HepG2 (cell line): ENCODE data around the gene AHCYL2. TPM values are rescaled to one million over a fixed set of nuclear protein-coding genes. Genes with fewer than 3 reads are reported as not detected.

Source experiments
- ATM ChIP-seq: fragments of 450-650 bp; IDR thresholded peaks from 2 replicates; pipeline ENCODE4 v1.7.1; 2017; ENCODE audit warnings: mild to moderate bottlenecking, borderline replicate concordance
- SIN3A ChIP-seq: IDR thresholded peaks from 2 replicates; pipeline ENCODE4 v1.6.1; 2011; ENCODE audit warnings: low read depth, mild to moderate bottlenecking, control low read depth, low read length, borderline replicate concordance
- SMARCC2 ChIP-seq: fragments of 450-650 bp; IDR thresholded peaks from 2 replicates; pipeline ENCODE4 v1.6.1; 2017; ENCODE audit warnings: antibody characterized with exemption, mild to moderate bottlenecking
- SOX5 ChIP-seq: IDR thresholded peaks from 2 replicates; pipeline ENCODE4 v1.6.1; 2016; ENCODE audit warnings: borderline replicate concordance
- ZKSCAN1 ChIP-seq: fragments of 150-350 bp; IDR thresholded peaks from 2 replicates; pipeline ENCODE4 v1.6.1; 2014; ENCODE audit warnings: low read length
- ZKSCAN8 ChIP-seq: IDR thresholded peaks from 2 replicates; pipeline ENCODE4 v1.6.1; 2016; ENCODE audit warnings: borderline replicate concordance, missing genetic modification reagents, missing compliant biosample characterization
- ZNF234 ChIP-seq: sonication (generic); formaldehyde crosslinking; conservative IDR thresholded peaks from 2 replicates; pipeline ENCODE4 v1.5.1; 2020; ENCODE audit warnings: mild to moderate bottlenecking, missing genetic modification reagents
- ZNF501 ChIP-seq: sonication (generic); formaldehyde crosslinking; IDR thresholded peaks from 2 replicates; pipeline ENCODE4 v1.5.1; 2020; ENCODE audit warnings: mild to moderate bottlenecking, moderate library complexity, missing genetic modification reagents
- ZNF607 ChIP-seq: sonication (generic); formaldehyde crosslinking; IDR thresholded peaks from 2 replicates; pipeline ENCODE4 v1.5.1; 2020; ENCODE audit warnings: missing genetic modification reagents, mild to moderate bottlenecking, borderline replicate concordance
- ZNF780A ChIP-seq: sonication (generic); formaldehyde crosslinking; IDR thresholded peaks from 2 replicates; pipeline ENCODE4 v1.8.0; 2022; ENCODE audit warnings: mild to moderate bottlenecking, missing genetic modification reagents, moderate library complexity
- ZNF816 ChIP-seq: sonication (generic); formaldehyde crosslinking; IDR thresholded peaks from 2 replicates; pipeline ENCODE4 v1.8.0; 2022; ENCODE audit warnings: missing genetic modification reagents, mild to moderate bottlenecking, borderline replicate concordance
- polyA plus RNA-seq, 8 experiments: library from polyadenylated mRNA; depleted of rRNA in 3 of 8; stranded (reverse) in 7 of 8; unstranded in 1 of 8; fragments of >200 nt; fragmentation: Illumina TruSeq in 4 of 8; extraction: Trizol in 4 of 8; gene quantifications; 2 replicates each; pipeline versions ENCODE4 v1.2.1 to v1.2.3, GENCODE V29; 2011 to 2016; ENCODE audit warnings: low read depth in 4 of 8, missing spikeins in 1 of 8, mixed read lengths in 1 of 8; ENCODE audit not compliant: insufficient read depth in 1 of 8
- total RNA-seq, 5 experiments: library from RNA; depleted of rRNA; stranded (reverse); fragments of >200 nt; fragmentation: Illumina TruSeq; extraction: Trizol; gene quantifications; 2 replicates each; pipeline ENCODE4 v1.2.3, GENCODE V29; 2016; ENCODE audit warnings: low read depth in 1 of 5
- TF ChIP-seq, protein P1 (sequence below): sonication (generic); formaldehyde crosslinking; IDR thresholded peaks from 2 replicates; pipeline ENCODE4 v1.5.1; 2020; ENCODE audit warnings: mild to moderate bottlenecking, missing genetic modification reagents, borderline replicate concordance
- TF ChIP-seq, protein P2 (sequence below): sonication (generic); formaldehyde crosslinking; IDR thresholded peaks from 2 replicates; pipeline ENCODE4 v1.4.0; 2020; ENCODE audit warnings: mild to moderate bottlenecking, missing genetic modification reagents
- TF ChIP-seq, protein P3 (sequence below): sonication (generic); formaldehyde crosslinking; conservative IDR thresholded peaks from 2 replicates; pipeline ENCODE4 v1.8.1; 2023; ENCODE audit warnings: missing genetic modification reagents
- TF ChIP-seq, protein P4 (sequence below): sonication (generic); formaldehyde crosslinking; IDR thresholded peaks from 2 replicates; pipeline ENCODE4 v1.4.0; 2020; ENCODE audit warnings: missing genetic modification reagents, borderline replicate concordance
- TF ChIP-seq, protein P5 (sequence below): sonication (generic); formaldehyde crosslinking; IDR thresholded peaks from 2 replicates; pipeline ENCODE4 v1.4.0; 2020; ENCODE audit warnings: missing genetic modification reagents; ENCODE audit errors: not compliant biosample characterization

Gene AHCYL2
- total and polyA plus RNA-seq, 2 of the 13 experiments (the other 11 are each of a cell fraction or from before 2014, with no cell fraction given): 9.5 to 14.7 TPM

DNA sequence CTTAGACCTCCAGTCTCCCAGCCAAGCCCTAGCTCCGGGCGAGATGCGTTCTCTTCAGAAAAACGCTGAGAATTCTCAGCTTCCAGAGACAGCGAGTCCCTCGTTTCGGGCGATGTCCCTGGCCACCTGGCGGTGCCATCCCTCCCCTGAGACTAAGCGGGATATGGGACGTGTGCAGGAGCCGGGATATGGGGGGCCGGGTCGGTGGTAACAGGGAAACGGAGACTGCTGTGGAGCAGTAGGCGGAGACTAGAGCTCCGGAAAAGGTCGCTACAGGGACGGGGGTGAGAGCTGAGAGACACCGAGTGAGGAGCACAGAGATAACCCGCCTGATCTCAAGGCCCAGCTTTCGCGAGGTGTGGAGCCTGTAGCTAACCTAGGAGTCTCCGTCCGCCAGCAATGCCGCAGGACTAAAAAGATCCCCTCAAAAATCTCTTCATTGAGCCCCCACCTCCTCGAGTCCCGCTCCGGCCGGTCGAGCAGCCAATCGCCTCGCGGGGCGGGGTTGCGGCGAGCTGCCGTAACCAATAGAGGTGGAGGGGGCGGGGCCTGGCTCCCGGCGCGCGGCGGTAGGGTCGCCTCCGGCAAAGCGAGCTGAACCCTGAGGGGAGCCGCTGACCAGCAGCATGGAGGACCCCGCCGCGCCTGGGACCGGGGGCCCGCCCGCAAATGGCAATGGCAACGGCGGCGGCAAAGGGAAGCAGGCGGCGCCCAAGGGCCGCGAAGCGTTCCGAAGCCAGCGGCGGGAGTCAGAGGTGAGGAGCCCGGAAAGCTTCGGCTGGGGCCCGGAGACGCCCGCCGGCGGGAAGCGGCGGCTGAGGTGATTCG is 209.2 kb downstream of the AHCYL2 start, which contains the start of gene STRIP2 (continued):
- TF ChIP-seq, protein P1, sequence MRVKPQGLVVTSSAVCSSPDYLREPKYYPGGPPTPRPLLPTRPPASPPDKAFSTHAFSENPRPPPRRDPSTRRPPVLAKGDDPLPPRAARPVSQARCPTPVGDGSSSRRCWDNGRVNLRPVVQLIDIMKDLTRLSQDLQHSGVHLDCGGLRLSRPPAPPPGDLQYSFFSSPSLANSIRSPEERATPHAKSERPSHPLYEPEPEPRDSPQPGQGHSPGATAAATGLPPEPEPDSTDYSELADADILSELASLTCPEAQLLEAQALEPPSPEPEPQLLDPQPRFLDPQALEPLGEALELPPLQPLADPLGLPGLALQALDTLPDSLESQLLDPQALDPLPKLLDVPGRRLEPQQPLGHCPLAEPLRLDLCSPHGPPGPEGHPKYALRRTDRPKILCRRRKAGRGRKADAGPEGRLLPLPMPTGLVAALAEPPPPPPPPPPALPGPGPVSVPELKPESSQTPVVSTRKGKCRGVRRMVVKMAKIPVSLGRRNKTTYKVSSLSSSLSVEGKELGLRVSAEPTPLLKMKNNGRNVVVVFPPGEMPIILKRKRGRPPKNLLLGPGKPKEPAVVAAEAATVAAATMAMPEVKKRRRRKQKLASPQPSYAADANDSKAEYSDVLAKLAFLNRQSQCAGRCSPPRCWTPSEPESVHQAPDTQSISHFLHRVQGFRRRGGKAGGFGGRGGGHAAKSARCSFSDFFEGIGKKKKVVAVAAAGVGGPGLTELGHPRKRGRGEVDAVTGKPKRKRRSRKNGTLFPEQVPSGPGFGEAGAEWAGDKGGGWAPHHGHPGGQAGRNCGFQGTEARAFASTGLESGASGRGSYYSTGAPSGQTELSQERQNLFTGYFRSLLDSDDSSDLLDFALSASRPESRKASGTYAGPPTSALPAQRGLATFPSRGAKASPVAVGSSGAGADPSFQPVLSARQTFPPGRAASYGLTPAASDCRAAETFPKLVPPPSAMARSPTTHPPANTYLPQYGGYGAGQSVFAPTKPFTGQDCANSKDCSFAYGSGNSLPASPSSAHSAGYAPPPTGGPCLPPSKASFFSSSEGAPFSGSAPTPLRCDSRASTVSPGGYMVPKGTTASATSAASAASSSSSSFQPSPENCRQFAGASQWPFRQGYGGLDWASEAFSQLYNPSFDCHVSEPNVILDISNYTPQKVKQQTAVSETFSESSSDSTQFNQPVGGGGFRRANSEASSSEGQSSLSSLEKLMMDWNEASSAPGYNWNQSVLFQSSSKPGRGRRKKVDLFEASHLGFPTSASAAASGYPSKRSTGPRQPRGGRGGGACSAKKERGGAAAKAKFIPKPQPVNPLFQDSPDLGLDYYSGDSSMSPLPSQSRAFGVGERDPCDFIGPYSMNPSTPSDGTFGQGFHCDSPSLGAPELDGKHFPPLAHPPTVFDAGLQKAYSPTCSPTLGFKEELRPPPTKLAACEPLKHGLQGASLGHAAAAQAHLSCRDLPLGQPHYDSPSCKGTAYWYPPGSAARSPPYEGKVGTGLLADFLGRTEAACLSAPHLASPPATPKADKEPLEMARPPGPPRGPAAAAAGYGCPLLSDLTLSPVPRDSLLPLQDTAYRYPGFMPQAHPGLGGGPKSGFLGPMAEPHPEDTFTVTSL: no peak
- no peak for TF ChIP-seq SMARCC2
- TF ChIP-seq SIN3A: no peak; the same call in 1 of the 2 replicates
- no peak for TF ChIP-seq ZNF816 (CRISPR knock-in tag)
- no peak for TF ChIP-seq ZKSCAN8
- peak; percentile 37; the same call in 1 of the 2 replicates for TF ChIP-seq ZNF607 (CRISPR knock-in tag)
- TF ChIP-seq ATM: no peak
- TF ChIP-seq SOX5 (CRISPR knock-in tag): no peak
- TF ChIP-seq ZNF234 (CRISPR knock-in tag): no peak
- TF ChIP-seq ZNF501 (CRISPR knock-in tag): peak; percentile 63; the same call in 1 of the 2 replicates
- no peak for TF ChIP-seq ZKSCAN1
- TF ChIP-seq, protein P2, sequence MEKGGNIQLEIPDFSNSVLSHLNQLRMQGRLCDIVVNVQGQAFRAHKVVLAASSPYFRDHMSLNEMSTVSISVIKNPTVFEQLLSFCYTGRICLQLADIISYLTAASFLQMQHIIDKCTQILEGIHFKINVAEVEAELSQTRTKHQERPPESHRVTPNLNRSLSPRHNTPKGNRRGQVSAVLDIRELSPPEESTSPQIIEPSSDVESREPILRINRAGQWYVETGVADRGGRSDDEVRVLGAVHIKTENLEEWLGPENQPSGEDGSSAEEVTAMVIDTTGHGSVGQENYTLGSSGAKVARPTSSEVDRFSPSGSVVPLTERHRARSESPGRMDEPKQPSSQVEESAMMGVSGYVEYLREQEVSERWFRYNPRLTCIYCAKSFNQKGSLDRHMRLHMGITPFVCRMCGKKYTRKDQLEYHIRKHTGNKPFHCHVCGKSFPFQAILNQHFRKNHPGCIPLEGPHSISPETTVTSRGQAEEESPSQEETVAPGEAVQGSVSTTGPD: 0 out of 2 replicates have a peak, but pooled peaks have one; percentile 28
- TF ChIP-seq, protein P3, sequence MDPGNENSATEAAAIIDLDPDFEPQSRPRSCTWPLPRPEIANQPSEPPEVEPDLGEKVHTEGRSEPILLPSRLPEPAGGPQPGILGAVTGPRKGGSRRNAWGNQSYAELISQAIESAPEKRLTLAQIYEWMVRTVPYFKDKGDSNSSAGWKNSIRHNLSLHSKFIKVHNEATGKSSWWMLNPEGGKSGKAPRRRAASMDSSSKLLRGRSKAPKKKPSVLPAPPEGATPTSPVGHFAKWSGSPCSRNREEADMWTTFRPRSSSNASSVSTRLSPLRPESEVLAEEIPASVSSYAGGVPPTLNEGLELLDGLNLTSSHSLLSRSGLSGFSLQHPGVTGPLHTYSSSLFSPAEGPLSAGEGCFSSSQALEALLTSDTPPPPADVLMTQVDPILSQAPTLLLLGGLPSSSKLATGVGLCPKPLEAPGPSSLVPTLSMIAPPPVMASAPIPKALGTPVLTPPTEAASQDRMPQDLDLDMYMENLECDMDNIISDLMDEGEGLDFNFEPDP (CRISPR knock-in tag): no peak
- TF ChIP-seq, protein P4, sequence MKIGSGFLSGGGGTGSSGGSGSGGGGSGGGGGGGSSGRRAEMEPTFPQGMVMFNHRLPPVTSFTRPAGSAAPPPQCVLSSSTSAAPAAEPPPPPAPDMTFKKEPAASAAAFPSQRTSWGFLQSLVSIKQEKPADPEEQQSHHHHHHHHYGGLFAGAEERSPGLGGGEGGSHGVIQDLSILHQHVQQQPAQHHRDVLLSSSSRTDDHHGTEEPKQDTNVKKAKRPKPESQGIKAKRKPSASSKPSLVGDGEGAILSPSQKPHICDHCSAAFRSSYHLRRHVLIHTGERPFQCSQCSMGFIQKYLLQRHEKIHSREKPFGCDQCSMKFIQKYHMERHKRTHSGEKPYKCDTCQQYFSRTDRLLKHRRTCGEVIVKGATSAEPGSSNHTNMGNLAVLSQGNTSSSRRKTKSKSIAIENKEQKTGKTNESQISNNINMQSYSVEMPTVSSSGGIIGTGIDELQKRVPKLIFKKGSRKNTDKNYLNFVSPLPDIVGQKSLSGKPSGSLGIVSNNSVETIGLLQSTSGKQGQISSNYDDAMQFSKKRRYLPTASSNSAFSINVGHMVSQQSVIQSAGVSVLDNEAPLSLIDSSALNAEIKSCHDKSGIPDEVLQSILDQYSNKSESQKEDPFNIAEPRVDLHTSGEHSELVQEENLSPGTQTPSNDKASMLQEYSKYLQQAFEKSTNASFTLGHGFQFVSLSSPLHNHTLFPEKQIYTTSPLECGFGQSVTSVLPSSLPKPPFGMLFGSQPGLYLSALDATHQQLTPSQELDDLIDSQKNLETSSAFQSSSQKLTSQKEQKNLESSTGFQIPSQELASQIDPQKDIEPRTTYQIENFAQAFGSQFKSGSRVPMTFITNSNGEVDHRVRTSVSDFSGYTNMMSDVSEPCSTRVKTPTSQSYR (CRISPR knock-in tag): no peak
- TF ChIP-seq ZNF780A: no peak
- TF ChIP-seq, protein P5, sequence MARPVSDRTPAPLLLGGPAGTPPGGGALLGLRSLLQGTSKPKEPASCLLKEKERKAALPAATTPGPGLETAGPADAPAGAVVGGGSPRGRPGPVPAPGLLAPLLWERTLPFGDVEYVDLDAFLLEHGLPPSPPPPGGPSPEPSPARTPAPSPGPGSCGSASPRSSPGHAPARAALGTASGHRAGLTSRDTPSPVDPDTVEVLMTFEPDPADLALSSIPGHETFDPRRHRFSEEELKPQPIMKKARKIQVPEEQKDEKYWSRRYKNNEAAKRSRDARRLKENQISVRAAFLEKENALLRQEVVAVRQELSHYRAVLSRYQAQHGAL (CRISPR knock-in tag): no peak
